NCI-H1417 (cell line): Measurements from ENCODE around the gene RPIA.
"Not testable (repeated sequence)": the region's sequence is repeated elsewhere in the genome, so short reads cannot be mapped to it uniquely, and the experiment has no call there.

ENCODE experiments used
- DNase-seq, 3 experiments: peaks; one replicate each; lab custom pipeline; 2025; lab: John Stamatoyannopoulos, UW

RPIA gene

DNA sequence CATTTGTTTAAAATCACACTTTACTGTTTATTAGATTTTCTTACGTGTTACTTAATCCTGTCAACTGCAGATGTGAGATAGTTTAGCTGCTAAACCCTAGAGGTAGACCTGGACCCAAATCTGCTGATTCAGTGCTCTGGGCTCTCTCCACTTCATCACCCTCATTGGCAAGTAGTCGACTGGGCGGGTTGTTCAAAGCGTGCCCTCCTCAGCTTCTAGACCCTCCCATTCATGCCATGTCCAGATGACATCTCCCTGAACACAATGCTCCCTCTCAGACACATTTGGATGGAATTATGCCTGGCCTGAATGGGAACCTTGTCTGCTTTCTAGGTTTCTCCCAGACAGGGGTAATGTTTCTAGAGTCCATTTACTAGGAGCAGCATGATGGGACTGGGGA lies 43.7 kb downstream of the RPIA start:
- DNase-seq = no peak

DNA sequence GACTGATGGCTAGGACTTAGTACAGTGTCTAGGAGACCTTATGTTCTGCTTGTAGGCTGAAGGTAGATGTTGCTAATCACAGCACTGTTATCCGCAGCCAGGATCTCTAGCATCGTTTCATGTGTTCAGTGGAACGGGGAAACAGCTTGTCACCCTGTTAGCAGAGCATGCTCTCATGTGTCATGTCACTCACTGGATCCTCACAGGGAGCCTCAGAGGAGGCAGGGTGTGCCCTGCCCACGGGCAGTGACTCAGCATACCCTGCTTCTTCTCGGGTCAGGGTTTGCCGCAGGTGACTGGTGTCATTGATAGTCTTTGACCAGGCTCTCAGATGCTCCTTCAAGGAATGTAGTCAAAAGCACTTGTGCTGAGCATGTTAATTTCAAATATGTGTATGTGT lies 44.4 kb downstream of the RPIA start:
- no peak for DNase-seq

DNA sequence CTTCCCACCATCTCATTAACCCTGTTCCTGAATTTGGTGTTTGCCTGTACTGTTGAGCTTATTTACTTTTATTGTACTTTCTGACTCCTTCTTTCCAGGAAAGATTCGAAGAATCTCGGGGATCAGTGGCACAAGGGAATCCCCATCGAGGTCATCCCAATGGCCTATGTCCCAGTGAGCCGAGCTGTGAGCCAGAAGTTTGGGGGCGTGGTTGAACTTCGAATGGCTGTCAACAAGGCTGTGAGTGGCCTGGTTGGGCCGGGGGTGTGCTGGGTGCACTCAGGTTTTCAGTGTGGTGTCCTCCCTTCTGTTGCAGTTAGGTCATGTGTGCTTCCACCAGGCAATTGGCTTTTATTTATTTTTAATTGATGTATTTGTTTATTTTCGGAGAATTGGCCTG lies 45.0 kb downstream of the RPIA start:
- no peak for DNase-seq

DNA sequence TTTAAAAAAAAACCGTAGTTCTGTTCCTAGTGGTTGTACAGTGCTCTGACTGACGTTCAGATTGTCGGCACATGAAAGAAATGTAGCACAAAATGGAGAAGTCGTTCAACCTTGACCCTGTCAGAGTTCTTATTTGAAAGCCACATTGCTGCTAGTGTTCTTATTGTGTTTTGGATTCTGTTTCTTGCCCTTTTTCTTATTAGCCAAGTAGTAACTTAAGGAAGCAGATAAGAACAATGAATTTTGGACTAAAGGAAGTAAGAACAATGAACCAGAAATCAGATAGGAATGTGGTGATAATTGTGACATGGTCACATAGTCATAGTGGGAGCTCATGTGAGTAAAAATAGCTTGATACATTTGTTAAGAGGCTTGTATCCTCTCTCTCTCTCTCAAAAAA lies 45.9 kb downstream of the RPIA start:
- DNase-seq = no peak

DNA sequence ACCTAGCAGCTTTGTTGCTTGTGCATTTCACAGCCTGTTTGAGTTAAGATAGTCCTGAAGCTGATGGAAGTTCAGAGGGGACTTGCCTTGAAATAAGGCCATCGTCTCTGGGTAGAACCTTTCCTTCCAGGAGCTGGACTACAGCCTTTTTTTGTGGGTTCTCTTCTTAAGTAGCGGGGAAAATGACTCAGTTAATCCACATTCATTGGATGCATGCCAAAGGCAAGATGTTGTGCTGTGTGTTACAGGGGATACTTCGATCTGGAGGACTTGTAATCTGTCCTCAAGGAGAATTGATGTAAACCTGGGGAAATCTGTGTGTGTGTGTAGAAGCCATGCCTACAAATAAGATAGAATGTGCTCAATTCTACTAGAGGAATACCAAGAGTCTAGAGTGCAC lies 46.8 kb downstream of the RPIA start:
- no peak for DNase-seq

DNA sequence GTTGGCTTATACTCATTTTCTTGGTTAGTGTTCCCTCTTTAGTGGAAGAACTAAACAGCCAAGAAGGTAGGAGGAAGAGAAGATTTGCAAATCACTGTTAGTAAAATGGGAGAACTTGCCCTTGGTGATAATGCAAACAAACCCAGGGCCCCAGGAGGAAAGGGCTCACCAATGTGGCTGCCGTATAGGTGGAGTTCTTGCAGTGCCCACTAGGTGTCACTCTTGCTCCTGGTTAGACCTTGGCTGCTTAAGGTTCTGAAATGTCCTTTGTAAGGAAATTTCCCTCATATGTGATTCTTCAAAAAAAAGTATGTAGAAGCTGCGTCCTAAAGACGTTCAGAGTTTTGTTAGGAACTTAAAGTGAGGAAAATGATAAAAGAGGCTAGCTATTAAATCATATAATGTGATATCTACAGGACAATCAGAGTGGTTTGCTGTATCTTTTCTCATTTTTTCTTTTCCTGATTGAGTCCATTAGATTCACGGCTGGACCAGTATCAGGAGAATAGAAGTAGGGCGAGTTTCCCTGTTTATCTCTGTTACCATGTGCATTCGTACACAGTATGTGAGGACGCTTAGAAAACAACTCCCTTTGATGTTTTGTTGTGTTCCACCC lies 48.6 kb downstream of the RPIA start:
- peak; percentile 25 to 71 (median 35) for DNase-seq

DNA sequence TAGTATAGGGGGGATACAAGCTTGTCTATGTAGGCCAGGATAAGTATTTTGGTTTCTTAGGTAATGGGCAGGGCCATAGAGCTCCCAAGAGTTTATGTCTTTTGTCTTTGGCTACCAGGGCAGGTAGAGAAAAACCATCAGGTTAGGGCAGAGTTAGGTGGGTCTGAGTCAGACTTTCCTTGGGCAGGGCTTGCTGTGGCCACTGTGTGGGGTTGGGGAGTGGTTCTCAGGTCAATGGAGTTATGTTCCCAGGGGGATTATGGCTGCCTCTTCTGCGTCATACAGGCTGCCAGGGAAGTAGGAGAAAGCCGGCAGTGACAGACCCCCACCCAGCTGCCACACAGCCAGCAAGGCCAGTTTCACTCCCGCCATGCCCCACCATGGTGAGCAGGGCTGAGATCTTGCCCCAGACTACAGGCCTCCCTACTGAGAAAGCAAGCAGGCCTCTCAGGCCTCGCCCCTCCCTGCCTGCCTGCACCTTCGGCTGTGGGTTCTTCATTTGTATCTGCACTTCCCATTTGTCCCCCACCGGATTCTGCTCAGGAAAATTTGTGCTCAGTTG lies 55.5 kb downstream of the RPIA start:
- DNase-seq = no peak

DNA sequence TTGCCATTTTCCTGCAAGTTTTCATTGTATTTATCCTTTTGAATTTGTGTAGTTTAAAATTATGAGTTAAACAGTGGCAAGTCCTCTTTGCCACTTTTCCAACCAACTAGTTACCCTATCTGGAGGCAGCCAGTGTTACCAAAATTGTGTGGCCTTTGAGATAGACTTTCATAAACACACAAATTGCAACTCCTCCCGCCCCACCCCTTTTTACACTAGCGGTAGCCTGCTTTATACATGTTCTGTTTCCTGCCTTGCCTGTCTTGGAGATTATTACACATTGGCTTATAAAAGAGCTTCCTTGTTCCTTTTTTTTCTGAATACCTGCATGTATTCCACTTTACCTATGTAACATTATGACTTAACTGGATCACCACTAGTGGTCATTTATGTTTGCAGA lies 56.5 kb downstream of the RPIA start:
- DNase-seq = no peak

DNA sequence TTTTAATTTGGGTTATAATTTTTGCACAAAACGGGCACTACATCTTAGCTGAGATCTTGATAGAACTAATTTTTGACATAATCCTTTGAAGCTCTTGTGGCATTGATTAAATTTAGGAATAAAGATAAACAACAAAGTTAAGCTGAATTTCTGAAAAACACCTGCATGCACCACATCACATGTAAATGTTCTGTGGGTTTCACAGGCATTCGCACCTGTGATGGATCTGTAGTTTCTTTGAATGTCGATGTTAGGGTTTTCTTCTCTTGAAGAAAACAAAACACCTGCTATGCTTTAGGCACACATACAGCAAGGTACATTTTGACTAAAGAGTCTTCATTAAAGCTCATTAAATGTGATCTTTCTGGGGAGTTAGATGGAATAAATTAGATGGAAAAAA lies 60.3 kb downstream of the RPIA start:
- no peak for DNase-seq

DNA sequence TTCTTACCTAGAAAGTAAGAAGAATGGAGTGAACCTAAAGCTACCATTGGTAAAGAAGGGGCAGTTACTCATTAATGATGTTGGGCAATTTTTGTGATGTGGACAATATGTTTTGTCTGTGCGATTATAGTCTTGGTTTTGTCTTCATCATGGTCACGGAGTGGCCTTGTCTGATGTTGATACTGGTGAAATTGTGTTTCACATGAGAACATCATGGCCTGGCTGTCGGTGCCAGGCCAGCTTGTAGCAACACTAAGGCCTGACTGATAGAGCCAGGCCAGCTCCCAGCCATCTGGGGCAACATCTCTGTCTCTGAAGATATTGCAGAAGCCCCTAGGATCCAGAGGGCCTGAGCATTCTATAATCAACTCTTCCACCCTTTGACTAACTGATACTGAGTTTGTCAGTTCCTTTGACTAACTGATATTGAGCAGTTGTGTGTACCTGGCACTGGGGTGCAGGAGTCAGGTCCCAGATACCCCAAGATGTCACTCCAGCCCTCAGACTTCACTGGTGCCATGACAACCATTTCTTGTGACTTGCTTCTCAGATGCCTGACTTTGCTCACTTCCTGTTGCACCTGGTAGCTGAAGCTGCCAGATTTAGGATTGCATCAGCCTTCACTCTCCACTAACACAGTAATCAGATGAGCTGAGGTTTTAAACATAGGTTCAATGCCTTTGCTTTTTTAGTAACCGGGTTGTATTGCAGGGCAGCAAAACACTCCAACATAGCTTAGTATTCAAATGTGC lies 62.5 kb downstream of the RPIA start:
- DNase-seq = no peak

DNA sequence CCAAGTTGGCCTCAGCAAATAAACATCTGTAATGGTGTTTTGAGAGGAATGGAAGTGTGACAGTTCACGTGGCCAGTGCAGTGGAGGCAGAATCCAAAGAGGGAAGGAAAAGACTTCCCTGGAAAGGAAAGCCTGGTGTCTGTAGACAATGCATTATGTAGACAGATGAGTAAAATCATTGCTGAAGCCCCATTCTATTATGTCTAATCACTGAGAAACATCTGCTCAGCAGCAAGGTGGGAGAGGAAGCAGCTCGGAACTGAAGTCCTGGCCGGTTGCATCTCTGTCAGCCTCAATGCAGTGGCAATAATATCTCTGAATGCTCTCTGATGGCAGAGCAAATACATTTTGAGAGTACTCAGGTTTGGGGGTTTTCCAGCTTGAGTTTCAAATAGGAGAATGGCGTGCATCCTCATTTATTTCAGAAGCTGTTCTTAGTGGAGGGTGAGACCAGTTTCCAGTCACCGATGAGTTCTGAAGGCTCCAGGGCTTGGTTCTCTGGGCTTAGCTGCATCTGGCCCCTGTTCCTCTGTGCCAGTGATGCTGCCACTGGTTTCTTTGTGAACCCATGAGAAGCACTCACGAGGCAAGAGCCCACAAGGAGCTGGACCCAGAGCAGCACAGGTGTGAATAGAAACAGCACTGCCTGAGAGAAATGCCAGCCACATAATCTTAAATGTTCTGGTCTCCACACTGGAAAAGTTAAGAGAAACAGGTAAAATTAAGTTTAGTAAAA lies 63.3 kb downstream of the RPIA start:
- DNase-seq = no peak

DNA sequence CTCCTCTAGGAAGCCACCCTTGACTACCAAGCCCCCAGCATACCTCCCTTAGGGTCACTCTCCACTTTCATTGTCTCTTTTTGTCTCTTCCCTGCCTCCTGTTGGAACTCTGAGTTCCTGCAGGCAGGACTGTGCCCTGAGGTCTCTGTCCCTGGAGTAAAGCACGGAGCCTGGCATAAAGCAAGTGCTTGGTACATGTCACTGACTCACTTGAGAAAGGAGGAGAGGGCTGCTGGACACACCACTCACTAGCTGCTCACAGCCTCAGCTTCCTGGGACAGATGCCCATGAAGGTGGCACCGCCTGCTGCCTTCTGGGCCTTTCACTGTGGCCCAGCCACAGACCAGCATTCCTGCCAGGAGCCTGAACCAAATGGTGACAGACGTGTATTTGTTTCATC lies 64.4 kb downstream of the RPIA start:
- DNase-seq = no peak

DNA sequence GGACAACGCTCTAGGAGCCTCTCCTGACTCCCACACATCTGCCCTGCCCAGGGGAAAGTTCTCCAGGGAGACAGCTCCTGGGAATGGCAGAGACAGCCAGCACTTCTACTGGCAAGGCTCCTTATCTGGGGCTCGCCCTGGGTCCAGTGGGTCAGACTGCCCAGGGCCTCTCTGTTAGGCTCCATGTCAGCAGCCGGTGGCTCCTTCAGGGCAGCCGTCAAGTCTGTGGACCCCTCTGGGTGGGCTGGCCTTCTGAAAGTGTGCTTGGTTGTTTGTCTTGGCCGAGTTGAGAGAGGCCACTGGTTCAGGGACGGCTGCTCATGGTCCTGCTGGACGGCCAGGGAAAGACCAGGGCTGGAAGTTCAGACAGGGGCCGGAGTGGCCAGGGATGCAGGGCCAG lies 65.6 kb downstream of the RPIA start:
- no peak for DNase-seq

DNA sequence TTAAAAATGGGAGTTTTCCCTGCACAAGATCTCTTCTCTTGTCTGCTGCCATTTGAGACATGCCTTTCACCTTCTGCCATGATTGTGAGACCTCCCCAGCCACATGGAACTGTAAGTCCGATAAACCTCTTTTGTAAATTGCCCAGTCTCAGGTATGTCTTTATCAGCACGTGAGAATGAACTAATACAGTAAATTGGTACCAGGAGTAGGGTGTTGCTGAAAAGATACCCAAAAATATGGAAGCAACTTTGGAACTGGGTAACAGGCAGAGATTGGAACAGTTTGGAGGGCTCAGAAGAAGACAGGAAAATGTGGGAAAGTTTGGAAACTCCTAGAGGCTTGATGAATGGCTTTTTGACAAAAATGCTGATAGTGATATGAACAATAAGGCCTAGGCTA lies 67.2 kb downstream of the RPIA start:
- DNase-seq = not testable (repeated sequence)

DNA sequence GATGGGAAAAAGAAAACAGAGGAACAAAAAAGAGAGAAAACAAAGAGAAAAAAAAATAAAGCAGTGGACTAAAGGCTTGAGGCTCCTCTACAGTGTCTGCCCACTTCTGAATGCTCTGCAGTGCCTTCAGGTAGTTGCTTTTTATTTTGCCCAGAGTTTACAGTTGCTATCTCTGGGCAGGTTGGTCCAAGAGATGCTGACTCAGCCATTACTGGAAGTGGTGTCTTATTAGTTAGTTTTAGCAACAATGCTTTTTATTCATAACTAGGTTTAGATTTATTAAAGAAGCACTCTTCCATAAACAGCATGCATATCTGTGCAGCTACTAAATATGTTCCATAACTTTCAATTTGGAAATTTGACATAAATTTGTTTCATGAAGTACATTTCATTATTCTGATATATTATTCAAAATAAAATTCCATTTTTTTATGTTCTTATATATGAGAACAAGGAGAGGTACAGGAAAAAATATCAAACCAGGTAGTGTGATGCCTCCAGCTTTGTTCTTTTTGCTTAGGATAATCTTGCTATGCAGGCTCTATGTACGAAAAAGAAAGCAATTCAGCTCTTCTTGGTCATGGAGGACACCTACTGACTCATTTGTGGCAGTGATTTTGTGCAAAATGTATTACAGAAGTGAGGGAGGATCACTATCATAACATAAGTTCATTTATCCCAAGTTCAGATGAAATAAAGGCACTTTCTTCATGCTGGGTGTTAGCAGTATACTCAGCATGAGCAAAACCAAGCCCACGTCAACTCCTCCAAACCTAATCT lies 69.5 kb downstream of the RPIA start:
- no peak for DNase-seq

DNA sequence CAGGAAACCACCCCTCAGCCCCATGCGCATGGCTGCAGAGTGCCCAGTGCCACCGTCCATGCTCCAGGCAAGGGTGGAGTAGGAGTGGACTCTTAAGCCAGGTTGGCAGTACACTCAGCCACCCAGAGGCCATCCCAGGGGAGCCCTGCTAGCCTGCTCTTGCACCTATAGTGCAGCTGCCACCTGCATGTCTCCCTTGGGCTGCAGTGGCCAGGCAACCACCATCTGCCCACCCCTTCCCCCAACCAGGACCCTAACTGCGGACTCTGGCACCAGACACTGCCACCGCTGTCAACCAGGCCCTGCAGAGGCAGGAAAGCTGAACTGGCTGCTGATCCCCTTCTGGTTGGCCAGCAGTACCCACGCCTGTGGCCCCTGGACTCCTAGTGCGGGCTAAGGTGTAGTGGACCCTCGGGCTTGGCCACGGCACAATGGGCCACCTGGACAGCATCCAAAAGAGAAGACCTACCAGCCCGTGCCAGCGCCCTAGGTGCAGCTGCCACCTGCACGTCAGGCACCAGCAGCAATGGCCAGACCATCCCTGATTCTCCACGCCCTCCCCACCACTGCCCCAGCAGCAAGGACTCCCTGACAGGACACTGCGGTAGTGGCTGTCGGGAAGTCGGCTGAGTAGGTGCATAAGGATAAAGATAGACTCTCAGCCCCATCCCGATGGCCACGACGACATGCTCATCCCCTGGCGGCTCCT lies 72.8 kb downstream of the RPIA start:
- DNase-seq = no peak

DNA sequence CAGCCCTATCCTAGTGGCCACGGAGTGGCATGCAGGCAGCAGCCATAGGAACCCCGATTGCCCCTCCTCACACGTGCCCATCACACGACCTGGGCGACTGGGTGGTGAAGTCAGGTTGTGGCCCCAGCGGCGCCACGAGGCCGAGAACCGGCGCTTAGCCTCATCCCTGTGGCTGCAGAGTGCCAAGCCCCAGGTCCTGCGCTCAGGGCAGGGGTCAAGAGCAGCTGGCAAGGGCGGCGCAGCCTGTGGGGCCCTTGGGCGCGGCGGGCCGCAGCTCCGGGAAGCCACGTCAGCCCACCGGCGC lies 73.3 kb downstream of the RPIA start:
- no peak for DNase-seq

DNA sequence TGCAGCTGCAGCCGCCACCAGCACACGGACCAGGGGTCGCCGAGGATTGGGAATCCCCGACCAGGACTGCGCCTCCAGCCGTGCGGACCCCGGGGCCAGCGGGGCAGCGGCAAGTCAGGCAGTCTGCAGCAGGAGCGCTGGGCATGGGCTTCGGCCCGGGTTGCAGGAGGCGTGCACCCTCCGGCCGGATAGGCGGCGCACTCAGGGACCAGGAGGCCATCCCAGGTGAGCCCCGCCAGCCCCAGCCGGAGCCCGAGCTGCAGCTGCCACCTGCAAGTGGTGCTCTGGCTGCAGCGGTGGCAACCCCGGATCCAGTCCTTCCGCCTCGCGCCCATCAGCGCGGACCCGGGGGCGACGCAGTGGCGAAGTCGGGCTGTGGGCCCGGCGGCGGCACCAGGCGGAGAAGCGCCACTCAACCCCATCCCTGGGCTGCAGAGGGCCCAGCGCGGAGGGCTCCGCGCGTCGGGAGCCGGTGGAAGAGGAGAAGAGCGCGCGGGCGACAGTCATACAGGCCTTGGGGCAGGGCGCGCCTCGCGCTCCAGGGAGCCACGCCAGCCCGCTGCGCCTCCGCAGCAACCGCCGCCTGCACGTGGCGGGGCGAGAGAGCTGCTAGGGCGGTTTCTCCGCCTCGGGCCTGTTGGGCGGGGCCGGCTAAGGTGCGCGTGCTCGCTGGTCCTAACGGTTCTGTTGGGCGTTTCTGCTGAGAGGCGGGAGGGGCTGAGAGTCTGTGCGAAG lies 73.8 kb downstream of the RPIA start:
- peak; percentile 7 to 91 (median 84) for DNase-seq

DNA sequence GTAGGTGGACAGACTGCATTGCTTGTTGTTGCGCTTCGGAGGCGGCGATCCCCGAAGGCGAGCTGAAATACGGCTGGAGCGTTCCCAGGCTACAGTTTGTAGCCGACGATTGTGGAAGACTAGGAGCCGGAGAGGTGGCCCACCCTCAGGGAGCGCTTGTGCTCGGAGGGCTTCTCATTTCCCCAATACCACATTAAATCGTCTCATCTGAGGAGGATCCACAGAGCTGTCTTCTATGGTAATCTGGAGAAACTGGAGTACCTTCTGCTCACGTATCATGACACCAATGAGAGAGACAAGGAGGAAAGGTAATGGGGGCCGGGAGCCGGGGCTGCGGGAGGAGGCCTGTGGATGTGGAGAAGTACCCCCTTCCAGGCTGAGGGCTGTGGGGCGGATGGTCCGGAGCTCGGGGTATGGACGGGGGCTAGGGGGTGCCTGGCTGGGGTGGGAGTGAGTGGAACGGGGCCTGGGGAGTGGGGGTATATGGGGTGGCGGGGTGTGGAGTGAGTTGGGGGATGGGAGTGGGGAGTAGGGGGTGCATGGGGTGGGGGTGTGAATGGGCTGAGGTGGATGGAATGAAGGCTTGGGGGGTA lies 74.5 kb downstream of the RPIA start:
- peak in 1 of 3 experiments; percentile 57 for DNase-seq

DNA sequence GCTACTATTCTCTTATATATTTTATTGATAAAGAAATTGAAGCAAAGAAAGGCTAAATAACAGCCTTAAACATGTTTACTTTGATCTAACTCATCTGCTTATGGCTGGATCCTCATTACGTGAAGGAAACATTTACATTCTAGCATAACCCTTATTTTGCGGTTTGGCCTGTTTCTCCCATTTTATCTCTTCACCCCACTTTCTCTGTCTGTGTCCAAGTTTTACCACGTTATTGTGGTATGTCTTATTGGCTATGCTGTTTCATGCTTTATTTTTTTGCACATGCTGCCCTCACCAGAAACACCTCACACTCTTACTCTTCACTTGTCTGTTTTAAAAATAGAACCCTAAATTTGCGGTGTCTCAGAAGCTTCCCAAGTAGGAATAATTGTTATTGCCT lies 78.5 kb downstream of the RPIA start:
- DNase-seq = no peak
